SK-N-SH treated with all-trans-retinoic acid at 6 μM for 48 hours (cell line): ENCODE measurements around the gene TBC1D3B.

Experiments
- CREB5 ChIP-seq: fragments of 250-450 bp; sonication (Bioruptor Pico); IDR thresholded peaks from 2 replicates; pipeline ENCODE4 v1.5.1; 2020; ENCODE audit warnings: low read depth, mild to moderate bottlenecking, moderate library complexity
- CSRNP3 ChIP-seq: fragments of 250-450 bp; sonication (Bioruptor Pico); IDR thresholded peaks from 2 replicates; pipeline ENCODE4 v1.5.1; 2021; ENCODE audit warnings: mild to moderate bottlenecking, moderate library complexity
- ESRRG ChIP-seq: fragments of 250-450 bp; sonication (Bioruptor Pico); IDR thresholded peaks from 2 replicates; pipeline ENCODE4 v1.6.1; 2021; ENCODE audit warnings: mild to moderate bottlenecking
- ISL1 ChIP-seq: fragments of 250-450 bp; sonication (Bioruptor Pico); IDR thresholded peaks from 2 replicates; pipeline ENCODE4 v2.1.2; 2022; ENCODE audit warnings: mild to moderate bottlenecking, moderate library complexity
- ZC3H10 ChIP-seq: fragments of 250-450 bp; sonication (Bioruptor Pico); IDR thresholded peaks from 2 replicates; pipeline ENCODE4 v1.5.1; 2021; ENCODE audit warnings: mild to moderate bottlenecking, moderate library complexity
- TF ChIP-seq, protein P1 (sequence below): fragments of 250-450 bp; sonication (Bioruptor Pico); IDR thresholded peaks from 2 replicates; pipeline ENCODE4 v1.8.0; 2021; ENCODE audit warnings: low read depth, mild to moderate bottlenecking, moderate library complexity, borderline replicate concordance
- TF ChIP-seq, protein P2 (sequence below): fragments of 250-450 bp; sonication (Bioruptor Pico); IDR thresholded peaks from 2 replicates; pipeline ENCODE4 v1.8.0; 2020; ENCODE audit warnings: mild to moderate bottlenecking, moderate library complexity, borderline replicate concordance

GRCh38 chr17:36204724-36205500 lies 28.5 kb upstream of the TBC1D3B start:
- TF ChIP-seq, protein P1, sequence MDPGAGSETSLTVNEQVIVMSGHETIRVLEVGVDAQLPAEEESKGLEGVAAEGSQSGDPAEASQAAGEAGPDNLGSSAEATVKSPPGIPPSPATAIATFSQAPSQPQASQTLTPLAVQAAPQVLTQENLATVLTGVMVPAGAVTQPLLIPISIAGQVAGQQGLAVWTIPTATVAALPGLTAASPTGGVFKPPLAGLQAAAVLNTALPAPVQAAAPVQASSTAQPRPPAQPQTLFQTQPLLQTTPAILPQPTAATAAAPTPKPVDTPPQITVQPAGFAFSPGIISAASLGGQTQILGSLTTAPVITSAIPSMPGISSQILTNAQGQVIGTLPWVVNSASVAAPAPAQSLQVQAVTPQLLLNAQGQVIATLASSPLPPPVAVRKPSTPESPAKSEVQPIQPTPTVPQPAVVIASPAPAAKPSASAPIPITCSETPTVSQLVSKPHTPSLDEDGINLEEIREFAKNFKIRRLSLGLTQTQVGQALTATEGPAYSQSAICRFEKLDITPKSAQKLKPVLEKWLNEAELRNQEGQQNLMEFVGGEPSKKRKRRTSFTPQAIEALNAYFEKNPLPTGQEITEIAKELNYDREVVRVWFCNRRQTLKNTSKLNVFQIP (CRISPR knock-in tag): no peak
- TF ChIP-seq CSRNP3 (CRISPR knock-in tag) (no peak), ISL1 (no peak), ZC3H10 (CRISPR knock-in tag) (no peak), CREB5 (no peak), ESRRG (CRISPR knock-in tag) (no peak)
- TF ChIP-seq, protein P2, sequence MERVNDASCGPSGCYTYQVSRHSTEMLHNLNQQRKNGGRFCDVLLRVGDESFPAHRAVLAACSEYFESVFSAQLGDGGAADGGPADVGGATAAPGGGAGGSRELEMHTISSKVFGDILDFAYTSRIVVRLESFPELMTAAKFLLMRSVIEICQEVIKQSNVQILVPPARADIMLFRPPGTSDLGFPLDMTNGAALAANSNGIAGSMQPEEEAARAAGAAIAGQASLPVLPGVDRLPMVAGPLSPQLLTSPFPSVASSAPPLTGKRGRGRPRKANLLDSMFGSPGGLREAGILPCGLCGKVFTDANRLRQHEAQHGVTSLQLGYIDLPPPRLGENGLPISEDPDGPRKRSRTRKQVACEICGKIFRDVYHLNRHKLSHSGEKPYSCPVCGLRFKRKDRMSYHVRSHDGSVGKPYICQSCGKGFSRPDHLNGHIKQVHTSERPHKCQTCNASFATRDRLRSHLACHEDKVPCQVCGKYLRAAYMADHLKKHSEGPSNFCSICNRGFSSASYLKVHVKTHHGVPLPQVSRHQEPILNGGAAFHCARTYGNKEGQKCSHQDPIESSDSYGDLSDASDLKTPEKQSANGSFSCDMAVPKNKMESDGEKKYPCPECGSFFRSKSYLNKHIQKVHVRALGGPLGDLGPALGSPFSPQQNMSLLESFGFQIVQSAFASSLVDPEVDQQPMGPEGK: no peak
